Esophagus muscularis mucosa (tissue), 3 donors: ENCODE measurements around the gene INTS4.

Source experiments
- POLR2AphosphoS5 ChIP-seq, 2 donors: sonication (generic); formaldehyde crosslinking; IDR thresholded peaks; one replicate each; pipeline ENCODE4 v1.6.1; 2017; ENCODE audit warnings: antibody characterized with exemption in 2 of 2
- TF ChIP-seq, protein P1 (sequence below), 3 experiments: fragments of 200-600 bp in 2 of 3; fragments of 450-650 bp in 1 of 3; sonication (generic) in 2 of 3; IDR thresholded peaks; one replicate each; pipeline ENCODE4 v1.5.1; 2017 to 2019; ENCODE audit warnings: antibody characterized with exemption in 3 of 3, mild to moderate bottlenecking in 2 of 3, moderate library complexity in 1 of 3

DNA sequence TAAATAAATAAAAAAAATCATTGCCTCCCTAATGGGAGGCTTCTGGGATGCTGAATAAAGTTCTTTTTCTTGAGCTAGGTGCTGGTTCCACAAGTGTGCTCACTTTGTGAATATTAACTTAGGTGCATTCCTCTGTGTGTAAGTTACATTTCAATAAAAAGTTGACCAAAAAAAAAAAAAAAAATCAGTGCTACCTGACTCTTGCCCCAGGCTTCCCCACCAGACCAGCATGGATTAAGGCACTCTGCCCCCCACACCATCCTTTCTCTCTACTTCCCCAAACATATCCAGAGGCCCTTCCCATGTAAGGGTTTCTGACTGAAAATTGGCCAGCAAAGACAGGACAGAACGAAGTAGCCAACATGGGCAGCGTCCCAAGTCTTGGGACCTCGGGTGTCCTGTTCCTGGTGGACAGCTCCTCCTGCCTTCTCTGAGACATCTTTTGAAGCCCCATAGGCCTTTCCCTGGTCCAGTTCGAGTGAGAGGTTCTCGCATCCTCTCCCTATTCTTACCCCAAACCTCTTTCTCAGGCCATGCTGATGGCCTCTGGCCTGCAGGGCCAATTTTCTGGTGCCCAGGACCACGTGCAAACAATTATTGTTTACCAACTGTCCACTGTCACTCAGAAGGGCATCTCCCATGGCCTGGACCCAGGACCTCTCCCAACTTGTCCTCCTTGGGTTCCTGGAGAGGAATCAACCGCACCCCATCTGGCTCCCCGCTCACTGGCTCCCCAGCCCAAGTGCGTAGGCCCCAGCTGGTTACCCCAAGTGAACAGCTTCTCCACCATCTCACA lies 43.6 kb upstream of the INTS4 start:
- no peak for TF ChIP-seq POLR2AphosphoS5 (IDR thresholded peaks at IDR 0.05)
- TF ChIP-seq, protein P1, sequence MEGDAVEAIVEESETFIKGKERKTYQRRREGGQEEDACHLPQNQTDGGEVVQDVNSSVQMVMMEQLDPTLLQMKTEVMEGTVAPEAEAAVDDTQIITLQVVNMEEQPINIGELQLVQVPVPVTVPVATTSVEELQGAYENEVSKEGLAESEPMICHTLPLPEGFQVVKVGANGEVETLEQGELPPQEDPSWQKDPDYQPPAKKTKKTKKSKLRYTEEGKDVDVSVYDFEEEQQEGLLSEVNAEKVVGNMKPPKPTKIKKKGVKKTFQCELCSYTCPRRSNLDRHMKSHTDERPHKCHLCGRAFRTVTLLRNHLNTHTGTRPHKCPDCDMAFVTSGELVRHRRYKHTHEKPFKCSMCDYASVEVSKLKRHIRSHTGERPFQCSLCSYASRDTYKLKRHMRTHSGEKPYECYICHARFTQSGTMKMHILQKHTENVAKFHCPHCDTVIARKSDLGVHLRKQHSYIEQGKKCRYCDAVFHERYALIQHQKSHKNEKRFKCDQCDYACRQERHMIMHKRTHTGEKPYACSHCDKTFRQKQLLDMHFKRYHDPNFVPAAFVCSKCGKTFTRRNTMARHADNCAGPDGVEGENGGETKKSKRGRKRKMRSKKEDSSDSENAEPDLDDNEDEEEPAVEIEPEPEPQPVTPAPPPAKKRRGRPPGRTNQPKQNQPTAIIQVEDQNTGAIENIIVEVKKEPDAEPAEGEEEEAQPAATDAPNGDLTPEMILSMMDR (IDR thresholded peaks at IDR 0.05) = no peak
